GM19463 (cell line): ENCODE data around the gene MOV10L1.
"Not testable (repeated sequence)": the region's sequence is repeated elsewhere in the genome, so short reads cannot be mapped to it uniquely, and the experiment has no call there.

Source experiments
- ATAC-seq: cut with Tn5 transposase; IDR thresholded peaks from one replicate; pipeline ENCODE4 v1.9.1; 2021; ENCODE audit warnings: mild to moderate bottlenecking, moderate library complexity; ENCODE audit not compliant: unreplicated experiment

Gene MOV10L1

DNA sequence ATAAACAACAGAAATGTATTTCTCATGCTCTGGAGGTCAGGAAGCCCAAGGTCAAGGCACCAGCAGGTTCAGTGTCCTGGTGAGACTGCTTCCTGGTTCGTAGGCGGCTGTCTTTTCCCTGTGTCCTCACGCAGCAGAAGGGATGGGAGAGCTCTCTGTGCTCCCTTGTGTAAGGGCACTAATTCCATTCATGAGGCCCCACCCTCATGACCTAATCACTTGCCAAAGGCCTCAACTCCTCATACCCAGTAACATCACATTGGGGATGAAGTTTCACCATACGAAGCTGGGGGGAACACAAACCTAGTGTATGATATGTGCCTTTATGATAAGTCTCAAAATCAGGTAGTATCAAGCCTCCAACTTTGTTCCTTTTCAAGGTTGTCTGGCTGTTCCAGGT, 42.1 kb downstream of the MOV10L1 start:
- ATAC-seq, result no peak

DNA sequence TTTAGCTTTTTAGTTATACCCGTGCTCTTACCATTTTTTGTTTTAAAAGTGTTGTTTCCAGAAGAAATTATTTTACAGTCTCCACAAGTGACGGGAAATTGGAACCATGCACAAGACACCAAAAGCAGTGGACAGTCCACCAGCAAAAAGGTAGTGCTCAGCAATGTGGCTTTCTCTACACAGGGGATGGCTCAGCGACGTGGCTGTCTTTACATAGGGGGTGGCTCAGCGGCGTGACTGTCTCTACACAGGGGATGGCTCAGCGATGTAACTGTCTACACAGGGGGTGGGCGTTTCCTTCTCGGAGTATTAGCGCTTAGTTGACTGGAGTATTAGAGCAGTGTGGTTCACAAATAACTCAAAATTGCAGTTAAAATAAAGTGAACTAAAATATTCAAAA, 44.7 kb downstream of the MOV10L1 start:
- ATAC-seq, result no peak

DNA sequence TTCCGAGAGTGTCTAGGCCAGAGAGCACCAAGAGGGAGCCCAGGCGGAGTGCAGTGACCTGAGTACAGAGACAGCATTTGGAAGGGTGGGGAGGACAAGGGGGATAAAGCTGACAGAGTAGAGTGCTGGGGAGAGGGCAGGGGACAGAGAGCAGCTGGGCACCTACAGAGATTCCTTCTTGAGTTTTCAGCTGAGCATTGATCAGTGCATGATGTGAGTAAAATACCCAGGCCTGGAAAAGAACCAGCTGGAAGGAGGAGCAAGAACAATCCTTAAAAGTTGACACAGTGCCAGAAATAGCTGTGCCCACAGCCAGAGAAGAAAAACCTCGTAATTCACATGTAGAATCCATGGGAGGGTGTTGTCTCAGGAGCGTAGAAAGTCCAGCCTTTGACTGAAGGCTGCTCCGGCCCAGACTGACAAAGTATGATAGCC, 46.8 kb downstream of the MOV10L1 start:
- no peak for ATAC-seq

DNA sequence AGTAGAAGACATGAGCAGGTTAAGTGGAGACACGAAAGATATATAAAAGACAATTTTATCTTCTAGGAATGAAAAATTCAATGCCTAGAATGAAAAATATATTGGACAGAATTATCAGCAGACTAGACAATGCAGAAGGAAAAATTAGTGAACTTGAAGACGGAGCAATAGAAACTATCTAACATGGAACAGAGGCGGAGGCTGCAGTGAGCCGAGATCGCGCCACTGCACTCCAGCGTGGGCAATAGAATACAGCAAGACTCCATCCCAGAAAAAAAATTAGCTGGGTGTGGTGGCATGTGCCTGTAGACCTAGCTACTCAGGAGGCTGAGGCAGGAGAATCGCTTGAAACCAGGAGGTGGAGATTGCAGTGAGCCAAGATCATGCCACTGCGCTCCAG, 47.5 kb downstream of the MOV10L1 start:
- ATAC-seq, result not testable (repeated sequence)

DNA sequence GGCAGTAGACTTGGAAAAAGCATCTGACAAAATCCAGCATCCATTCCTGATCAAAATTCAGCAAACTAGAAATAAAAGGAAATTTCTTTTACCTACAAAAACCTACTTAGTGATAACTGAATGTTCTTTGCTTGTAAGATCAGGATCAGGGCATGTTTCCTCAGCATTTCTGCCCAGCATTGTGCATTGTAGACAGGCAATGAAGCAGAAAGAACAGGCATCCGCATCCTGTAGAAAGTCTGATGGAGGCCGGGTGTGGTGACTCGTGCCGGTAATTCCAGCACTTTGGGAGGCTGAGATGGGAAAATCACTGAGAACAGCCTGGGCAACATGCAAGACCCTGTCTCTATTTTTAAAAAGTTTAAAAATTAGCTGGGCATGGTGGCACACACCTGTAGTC, 48.2 kb downstream of the MOV10L1 start:
- ATAC-seq, result no peak

DNA sequence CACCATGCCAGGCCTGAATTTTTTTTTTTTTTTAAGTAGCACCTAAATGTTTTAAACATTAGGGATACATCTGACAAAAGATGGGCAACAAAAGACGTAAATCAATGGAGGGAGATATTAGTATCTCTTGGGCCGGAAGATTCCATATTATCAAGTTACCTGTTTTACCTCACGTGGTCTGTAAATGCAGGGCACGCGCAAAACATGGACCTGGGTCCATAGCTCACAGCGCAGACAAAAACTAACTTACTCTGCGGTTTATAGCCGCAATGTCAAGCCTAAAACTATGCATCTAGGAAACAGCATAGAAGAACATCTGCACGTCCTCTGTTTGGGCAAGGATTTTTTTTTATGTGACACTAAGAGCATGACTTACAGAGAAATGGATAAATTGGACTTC, 49.2 kb downstream of the MOV10L1 start:
- ATAC-seq, result no peak

DNA sequence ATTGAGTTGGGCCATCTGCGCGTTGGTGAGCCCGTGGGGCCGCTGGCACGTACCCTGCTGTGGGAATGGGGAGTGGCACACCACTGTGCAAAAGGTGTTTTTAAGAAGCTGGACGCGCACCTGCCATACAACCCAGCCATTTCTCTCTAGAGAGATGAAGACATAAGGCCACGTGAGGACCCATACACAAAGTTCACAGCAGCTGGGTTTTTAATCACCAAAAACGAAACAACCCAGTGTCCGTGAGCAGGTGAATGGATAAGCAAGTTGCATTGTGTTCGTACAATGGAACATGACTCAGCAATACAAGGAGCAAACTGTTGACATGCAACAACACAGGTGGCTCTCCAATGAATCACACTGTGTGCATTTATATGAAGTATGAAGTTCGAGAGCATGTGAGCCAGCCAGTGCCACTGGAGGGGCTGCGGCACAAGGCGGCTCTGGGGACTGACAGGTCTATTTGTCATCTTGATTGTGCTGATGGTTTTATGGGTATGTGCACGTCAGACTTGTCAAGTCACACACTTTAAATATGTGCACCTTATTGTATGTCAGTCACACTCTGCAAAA, 50.1 kb downstream of the MOV10L1 start:
- ATAC-seq, result no peak

DNA sequence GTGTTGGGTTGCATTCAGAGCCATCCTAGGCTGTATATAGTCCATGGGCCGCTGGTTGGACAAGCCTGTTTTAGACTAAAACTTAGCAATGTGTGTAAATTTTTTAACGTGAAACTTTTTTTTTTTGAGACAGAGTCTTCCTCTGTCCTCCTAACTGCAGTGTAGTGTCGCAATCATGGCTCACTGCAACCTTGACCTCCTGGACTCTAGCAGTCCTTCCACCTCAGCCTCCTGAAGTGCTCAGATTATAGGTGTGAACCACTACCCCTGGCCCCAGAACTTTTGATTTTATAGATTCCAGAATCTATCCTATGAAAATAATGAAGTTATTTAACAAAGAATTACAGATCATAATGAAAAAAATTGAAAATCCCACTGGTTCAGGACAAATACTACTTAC, 50.8 kb downstream of the MOV10L1 start:
- no peak for ATAC-seq

DNA sequence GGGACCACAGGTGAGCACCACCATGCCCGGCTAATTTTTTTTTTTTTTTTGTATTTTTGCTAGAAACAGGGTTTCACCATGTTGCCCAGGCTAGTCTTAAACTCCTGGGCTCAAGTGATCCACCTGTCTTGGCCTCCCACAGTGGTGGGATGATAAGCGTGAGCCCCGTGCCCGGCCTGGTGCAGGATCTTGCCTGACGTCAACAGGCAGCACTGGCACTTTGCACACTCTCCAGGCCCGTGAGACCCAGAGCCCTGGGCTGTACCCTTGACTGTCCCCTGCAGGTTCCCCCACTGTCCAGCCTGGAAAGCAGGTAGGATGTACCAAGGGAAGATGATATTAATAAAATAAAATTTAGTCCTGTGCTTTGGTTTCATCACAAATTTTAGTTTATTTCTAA, 51.7 kb downstream of the MOV10L1 start:
- ATAC-seq, result no peak

DNA sequence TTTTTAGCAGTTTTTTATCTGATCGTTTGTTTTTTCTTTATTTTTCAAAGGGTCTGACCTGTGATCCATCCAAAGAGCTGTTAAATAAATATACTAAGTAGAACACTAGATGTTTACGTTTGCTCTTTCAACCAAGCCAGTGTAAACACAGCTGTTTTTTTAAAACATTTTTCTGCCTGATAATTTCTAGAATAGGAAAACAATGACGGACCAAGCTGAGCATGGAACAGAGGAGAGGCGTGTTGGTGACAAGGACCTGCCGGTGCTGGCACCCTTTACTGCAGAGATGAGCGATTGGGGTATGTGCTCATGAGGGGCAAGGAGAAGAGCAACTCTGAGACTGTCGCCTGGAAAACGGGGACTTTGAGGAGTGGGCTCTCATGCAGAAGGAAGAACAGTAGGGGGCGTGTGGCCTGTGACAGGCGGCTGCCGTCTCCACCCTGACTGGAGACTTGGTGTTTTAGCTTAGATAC, 52.1 kb downstream of the MOV10L1 start:
- no peak for ATAC-seq

DNA sequence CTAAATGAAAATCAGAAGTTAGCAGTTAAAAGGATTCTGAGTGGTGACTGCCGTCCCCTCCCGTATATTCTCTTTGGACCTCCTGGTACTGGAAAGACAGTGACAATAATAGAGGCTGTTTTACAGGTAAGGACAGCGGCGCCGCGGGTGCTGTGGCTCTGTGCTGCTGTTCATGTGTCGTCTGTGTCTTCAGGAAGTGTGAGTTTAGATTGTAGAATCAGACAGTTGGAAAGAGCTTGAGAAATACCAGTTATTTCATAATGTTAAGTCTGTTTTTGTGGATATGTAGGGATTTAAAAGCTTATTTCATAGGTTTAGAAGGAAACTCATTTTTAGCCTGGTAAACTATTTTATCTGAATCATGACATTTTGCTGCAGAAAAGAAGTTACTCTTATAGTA, 53.3 kb downstream of the MOV10L1 start:
- ATAC-seq, result no peak

DNA sequence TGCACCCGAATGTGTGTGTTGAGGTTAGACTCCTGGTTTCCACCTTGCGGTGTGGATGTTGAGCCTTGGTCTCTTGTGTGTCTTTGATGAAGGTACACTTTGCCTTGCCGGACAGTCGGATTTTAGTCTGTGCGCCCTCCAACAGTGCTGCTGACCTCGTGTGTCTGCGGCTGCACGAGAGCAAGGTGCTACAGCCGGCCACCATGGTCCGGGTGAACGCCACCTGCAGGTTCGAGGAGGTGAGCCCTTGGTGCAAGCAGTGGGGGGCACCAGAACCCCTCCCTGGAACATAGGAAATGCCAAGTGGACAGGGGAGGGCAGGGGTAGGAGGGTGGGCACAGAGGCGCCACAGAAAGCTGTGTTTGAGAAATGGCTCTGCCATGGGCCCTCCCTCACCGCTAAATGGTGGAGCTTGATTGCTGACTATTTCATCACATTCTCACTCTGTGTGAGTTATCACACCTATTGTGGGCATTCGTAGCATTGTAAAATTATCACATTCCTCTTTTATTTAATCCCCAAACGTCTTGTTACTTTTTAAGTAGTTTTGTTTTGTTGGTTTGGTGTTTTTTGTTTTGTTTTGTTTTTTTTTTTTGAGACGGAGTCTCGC, 54.3 kb downstream of the MOV10L1 start:
- ATAC-seq, result no peak

DNA sequence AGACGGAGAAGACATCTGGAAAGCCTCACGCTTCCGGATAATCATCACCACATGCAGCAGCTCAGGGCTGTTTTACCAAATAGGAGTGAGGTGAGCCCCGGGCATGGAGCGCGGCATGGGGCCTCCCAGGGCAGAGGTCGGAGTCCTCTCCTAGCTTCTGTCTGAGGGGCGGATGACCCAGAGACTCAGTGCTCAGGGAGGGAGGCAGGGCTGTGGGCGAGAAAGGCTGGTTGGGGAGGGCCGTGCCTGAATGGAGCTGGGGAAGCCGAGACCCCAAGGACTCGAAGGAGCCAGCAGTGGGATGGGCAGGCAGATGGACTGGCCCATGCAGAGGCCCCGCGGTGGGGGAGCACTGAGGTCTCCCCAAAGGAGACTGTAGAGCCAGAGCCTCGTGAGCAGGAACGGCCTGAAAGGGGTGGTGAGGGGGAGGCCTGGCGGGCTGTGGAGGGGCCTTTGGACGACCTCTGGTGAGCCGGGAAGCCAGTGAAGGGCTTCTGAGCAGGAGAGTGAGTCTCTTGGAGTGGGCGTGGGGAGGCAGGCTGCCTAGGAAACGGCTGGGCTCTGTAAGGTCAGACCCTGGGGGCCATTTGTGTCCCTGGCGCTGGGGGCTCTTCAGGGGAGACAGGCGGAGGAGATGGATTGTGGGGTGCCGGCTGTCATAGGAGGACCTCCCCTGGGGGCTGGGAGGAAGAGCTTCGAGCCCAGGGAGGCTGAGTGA, 56.1 kb downstream of the MOV10L1 start:
- no peak for ATAC-seq

DNA sequence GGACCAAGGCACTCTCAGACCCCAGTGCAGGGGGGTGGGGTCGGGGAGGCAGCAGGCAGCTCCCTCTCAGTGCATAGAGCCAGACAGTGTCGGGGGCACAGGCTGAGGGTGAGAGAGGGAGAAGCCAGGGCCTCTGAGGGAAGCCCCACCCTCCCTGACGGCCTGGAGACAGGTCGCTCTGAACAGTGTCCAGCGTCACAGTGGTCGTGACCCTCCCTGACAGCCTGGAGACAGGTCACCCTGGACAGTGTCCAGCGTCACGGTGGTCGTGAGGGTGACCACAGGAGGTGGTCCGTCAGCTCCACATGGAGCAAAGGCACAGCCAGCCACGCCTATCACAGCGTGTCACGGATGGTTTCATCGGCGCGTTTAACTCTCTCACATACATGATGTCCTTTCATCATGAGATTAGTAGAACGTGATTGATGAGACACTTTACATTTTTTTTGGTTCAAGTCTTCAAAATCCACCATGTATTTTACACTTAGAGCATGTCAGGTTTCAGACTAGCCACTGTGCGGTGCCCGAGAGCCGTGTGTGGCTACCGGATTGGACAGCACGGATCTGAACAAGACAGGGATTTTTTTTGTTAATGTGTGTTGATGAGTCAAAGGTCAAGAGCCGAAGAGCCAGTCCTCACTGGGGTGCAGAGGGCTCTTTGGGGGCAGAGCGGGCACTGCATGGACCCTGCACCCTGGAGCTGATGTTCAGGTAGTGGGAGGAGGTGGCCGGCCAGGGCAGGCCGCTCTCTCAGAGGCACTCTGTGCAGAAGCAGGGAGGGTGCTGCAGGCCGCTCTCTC, 56.8 kb downstream of the MOV10L1 start:
- no peak for ATAC-seq

DNA sequence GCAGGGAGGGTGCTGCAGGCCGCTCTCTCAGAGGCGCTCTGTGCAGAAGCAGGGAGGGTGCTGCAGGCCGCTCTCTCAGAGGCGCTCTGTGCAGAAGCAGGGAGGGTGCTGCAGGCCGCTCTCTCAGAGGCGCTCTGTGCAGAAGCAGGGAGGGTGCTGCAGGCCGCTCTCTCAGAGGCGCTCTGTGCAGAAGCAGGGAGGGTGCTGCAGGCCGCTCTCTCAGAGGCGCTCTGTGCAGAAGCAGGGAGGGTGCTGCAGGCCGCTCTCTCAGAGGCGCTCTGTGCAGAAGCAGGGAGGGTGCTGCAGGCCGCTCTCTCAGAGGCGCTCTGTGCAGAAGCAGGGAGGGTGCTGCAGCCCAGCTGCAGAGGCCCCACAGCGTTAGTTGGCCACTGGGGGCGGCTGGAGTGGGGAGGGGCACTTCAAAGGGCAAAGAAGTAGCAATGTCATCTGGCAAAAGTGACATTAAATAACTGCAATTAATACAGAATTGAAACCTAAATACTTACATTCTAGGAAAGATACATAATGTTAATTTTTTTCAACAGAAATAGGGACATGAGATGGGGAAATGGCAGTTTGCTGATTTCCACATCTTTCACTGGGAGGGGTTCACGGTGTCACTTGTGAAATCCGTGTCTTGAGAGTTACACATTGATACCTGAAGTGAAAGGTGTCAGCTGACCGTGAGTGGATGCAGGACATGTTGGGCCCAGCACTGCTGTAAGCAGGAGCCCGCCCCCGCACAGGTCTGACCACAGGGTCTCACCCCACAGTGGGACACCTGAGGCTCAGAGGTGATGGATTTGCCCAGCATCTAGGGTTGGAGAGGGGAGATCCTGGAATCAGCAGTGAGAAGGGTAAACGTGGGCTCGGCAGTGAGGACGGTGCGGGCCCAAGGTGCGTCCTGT, 57.7 kb downstream of the MOV10L1 start:
- ATAC-seq, result not testable (repeated sequence)

DNA sequence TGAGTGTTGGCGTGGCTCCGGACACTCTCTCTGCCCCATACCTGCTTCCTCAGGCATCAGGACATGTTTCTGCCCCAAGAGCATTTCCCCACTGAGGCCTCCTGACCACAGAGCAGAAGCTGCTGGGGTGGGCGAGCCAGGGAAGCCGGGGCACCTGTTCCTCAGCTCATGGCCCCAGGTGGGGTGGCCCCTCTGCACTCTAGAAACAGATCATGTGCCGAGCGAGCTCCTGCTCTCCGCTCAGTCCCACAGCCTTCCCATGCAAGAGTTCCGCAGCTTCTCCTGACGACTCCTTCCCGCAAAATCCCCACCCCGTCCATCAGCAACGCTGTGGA, 58.3 kb downstream of the MOV10L1 start:
- ATAC-seq, result no peak

DNA sequence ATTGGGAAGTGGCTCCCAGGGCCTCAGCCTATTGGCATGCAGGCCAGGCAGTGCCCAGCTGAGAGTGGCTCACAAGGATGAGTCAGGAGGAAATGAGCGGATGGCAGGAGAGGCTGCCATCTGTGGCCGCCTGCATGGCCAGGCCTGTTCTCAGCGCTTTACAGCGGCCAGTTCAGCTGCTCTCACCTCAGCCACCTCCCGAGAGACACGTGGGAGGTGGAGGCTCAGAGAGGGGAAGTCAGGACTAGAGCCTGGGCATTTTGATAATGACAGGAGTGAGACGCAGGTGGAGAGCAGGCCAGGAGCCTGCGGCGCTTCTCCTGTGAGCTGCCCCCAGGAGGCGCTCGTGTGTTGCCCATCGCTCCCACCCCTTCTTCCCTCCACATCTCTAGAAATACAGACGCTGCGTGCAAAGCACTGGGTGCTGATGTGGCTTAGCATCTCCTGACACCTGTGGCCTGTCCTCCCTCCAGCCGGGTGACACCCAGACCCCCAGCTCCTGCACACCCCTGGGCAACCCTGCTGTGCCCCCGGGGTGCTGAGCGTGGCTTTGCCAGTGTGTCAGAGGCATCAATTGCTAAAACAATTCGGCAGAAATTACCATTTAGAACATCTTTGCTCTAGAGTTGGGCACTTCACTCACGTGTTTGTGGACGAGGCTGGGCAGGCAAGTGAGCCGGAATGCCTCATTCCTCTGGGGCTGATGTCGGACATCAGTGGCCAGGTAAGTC, 59.4 kb downstream of the MOV10L1 start:
- no peak for ATAC-seq

DNA sequence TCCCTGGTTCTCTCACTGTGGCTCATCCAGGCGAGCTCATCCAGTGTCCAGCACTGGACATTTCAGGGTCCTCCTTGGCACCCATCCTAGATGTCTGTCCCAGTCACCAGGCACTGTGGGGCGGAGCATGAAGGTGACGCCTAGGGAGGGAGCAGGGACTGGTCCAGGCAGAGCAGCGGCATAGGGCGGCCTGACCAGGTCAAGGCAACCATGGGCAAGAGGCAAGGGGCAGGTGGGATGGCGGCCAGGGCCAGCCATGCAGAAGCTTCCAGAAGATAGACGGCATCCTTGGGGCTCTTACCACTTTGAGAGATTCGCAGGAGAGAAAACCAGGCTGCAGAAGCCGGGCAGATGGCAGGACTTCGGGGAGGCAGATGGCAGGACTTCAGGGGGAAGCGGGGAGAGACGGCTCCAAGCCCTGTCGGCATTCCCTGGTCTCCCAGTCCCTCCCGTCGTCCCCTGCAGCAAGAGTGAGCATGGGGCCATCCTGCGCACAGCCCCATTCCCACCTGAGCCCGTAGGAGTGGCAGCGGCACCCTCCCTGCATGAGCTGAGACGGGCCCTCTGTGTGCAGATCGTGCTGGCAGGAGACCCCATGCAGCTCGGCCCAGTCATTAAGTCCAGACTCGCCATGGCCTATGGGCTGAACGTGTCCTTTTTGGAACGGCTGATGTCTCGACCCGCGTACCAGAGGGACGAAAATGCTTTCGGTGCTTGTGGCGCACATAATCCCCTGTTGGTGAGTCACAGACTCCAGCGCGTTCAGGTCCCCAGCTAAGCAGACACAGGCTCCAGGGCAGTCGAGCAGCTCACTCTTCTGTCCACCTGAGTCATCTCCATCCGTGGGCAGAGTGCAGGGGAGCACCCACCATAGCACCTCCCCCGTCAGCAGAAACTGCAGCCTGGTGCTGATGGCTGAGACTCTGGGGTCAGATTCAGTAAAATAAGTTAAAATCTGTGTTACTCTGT, 60.6 kb downstream of the MOV10L1 start:
- no peak for ATAC-seq
